B cell (primary cell): ENCODE measurements around the gene ADGRF5.
"Not testable (repeated sequence)": the region's sequence is repeated elsewhere in the genome, so short reads cannot be mapped to it uniquely, and the experiment has no call there.

Experiments
- CTCF ChIP-seq: fragments of 200-600 bp; IDR thresholded peaks from one replicate; pipeline ENCODE4 v1.8.0; 2022; ENCODE audit warnings: antibody characterized with exemption, mild to moderate bottlenecking
- EZH2 ChIP-seq: IDR thresholded peaks from 2 replicates; pipeline ENCODE4 v1.6.1; 2012; ENCODE audit warnings: borderline replicate concordance, low read depth, mild to moderate bottlenecking, moderate library complexity, low read length; ENCODE audit not compliant: insufficient read depth, poor library complexity, severe bottlenecking

DNA sequence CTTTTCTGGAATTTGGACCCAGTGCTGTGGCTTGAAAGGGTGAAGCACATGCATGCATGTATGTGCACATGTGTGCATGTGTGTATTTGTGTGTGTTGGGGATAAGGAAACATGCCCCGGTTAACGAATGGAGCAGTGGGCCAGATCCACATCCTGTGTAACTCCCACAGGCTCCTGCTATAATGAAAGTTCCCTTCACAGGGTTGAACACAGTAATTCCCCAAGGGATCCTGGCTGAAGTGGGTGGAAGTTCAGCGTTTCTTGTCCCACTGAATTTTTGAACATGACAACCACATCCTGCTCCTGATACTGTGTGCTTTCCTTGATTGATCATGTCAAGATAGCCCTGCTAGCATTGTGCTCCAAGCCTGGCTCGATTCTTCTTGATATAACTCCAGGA lies 70.2 kb downstream of the ADGRF5 start:
- TF ChIP-seq CTCF, EZH2: not testable (repeated sequence)
